ENCODE data around the gene HUWE1. TPM values are rescaled to one million over a fixed set of nuclear protein-coding genes. Genes with fewer than 3 reads are reported as not detected.

HUWE1 gene
- total and polyA plus RNA-seq, 2 donors from 2014 or later = 34.2 to 203 TPM

- Histone ChIP-seq H3K36me3 (ENCODE audit: control insufficient read depth in 2 of 3, insufficient read depth in 3 of 3, low read length in 3 of 3) (peaks cover 2 to 34% (median 2%) of the 10 kb centered on the region in 3 donors), H3K9ac (ENCODE audit: low read length in 3 of 3) (no peak overlapping the region)
- TF ChIP-seq, protein P1, sequence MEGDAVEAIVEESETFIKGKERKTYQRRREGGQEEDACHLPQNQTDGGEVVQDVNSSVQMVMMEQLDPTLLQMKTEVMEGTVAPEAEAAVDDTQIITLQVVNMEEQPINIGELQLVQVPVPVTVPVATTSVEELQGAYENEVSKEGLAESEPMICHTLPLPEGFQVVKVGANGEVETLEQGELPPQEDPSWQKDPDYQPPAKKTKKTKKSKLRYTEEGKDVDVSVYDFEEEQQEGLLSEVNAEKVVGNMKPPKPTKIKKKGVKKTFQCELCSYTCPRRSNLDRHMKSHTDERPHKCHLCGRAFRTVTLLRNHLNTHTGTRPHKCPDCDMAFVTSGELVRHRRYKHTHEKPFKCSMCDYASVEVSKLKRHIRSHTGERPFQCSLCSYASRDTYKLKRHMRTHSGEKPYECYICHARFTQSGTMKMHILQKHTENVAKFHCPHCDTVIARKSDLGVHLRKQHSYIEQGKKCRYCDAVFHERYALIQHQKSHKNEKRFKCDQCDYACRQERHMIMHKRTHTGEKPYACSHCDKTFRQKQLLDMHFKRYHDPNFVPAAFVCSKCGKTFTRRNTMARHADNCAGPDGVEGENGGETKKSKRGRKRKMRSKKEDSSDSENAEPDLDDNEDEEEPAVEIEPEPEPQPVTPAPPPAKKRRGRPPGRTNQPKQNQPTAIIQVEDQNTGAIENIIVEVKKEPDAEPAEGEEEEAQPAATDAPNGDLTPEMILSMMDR (IDR thresholded peaks at IDR 0.05; ENCODE audit: borderline replicate concordance, extremely low read depth, insufficient read depth) = no peak
Measured at GRCh38 chrX:53622431-53622830, 64.1 kb downstream of the HUWE1 start.

DNA sequence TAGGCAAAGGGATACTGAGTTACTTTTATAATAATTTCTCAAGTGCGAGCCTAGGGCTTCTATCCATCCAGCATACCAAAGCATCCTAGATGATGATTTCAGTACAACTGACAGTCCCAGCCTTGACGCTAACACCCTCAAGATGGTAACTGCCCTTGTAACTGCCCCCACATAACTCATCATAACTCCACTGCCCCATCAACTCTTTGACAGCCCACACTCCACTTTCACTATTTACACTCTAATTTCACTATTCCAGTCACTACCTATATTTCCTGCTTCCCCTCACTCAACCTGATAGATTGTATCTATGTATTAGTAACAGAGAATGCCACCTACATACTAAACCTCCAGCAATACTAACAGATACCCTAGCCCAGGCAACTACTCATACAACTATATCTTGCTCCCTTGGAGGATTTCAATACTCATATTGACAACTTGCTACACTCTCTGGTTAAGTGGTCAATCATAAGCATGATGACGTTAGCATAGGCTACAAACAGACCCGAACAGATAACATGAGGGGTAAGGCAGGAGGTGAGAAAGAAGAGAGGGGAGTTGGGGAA, 65.0 kb downstream of the HUWE1 start:
- no peak overlapping the region for H3K4me3 ChIP-seq (ENCODE audit: low read length in 3 of 3)
- FAIRE-seq (no peak), DNase-seq (no peak)
- intact Hi-C loops (cut with DNase I) = no loop called here
- no peak overlapping the region for H3K27ac ChIP-seq (ENCODE audit: low read depth in 2 of 2, low read length in 2 of 2)
- H3K4me1 ChIP-seq (ENCODE audit: control insufficient read depth in 2 of 3, insufficient read depth in 2 of 3, low read depth in 1 of 3, low read length in 3 of 3) = no peaks in the 10 kb centered on the region
- H3K27me3 ChIP-seq (ENCODE audit: control insufficient read depth, insufficient read depth, low read length) = peaks cover 2% of the 10 kb centered on the region
- no peaks in the 10 kb centered on the region for H3K9me3 ChIP-seq (ENCODE audit: control insufficient read depth in 2 of 3, insufficient read depth in 1 of 3, low read length in 3 of 3)
- H3K9ac ChIP-seq (ENCODE audit: low read length in 3 of 3) = no peak overlapping the region
- H3K36me3 ChIP-seq (ENCODE audit: control insufficient read depth in 2 of 3, insufficient read depth in 3 of 3, low read length in 3 of 3) = peaks cover 2 to 36% (median 4%) of the 10 kb centered on the region in 3 donors
- TF ChIP-seq, protein P1 (IDR thresholded peaks at IDR 0.05; ENCODE audit: borderline replicate concordance, extremely low read depth, insufficient read depth) = no peak

More at GRCh38 chrX:53622431-53622830, 64.1 kb downstream of the HUWE1 start:
- H3K4me1 ChIP-seq (ENCODE audit: control insufficient read depth in 2 of 3, insufficient read depth in 2 of 3, low read depth in 1 of 3, low read length in 3 of 3) = no peaks in the 10 kb centered on the region
- DNase-seq (no peak), FAIRE-seq (no peak)
- no peak overlapping the region for H3K27ac ChIP-seq (ENCODE audit: low read depth in 2 of 2, low read length in 2 of 2)
- no peaks in the 10 kb centered on the region for H3K9me3 ChIP-seq (ENCODE audit: control insufficient read depth in 2 of 3, insufficient read depth in 1 of 3, low read length in 3 of 3)
- intact Hi-C loops (cut with DNase I) = no loop called here
- H3K4me3 ChIP-seq (ENCODE audit: low read length in 3 of 3) = no peak overlapping the region
- peaks cover 2% of the 10 kb centered on the region for H3K27me3 ChIP-seq (ENCODE audit: control insufficient read depth, insufficient read depth, low read length)

DNA sequence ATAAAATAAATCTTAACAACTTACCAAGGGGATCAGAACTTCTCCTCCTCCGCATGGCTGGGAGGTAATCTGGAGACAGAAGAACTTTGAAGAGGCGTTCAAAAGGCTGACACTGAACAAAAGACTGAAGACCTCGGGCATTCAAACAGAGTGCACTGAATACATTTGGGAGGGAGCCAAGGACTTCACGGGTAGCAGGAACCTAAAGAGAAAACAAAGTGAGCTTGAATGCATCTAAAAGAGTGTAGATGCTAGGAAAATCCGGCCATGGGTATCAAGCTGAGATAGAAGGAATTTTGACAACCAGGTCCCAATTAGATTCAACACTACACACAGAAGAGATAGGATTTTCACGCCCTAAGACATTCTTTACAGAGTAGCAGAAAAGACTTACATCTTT, 69.6 kb downstream of the HUWE1 start:
- Histone ChIP-seq H3K4me3 (ENCODE audit: low read length in 3 of 3) (no peak overlapping the region), H3K9ac (ENCODE audit: low read length in 3 of 3) (no peak overlapping the region), H3K4me1 (ENCODE audit: control insufficient read depth in 2 of 3, insufficient read depth in 2 of 3, low read depth in 1 of 3, low read length in 3 of 3) (no peaks in the 10 kb centered on the region), H3K36me3 (ENCODE audit: control insufficient read depth in 2 of 3, insufficient read depth in 3 of 3, low read length in 3 of 3) (peaks cover 7 to 45% (median 16%) of the 10 kb centered on the region in 3 donors), H3K27ac (ENCODE audit: low read depth in 2 of 2, low read length in 2 of 2) (no peak overlapping the region), H3K27me3 (ENCODE audit: control insufficient read depth, insufficient read depth, low read length) (peaks cover 2% of the 10 kb centered on the region), H3K9me3 (ENCODE audit: control insufficient read depth in 2 of 3, insufficient read depth in 1 of 3, low read length in 3 of 3) (no peaks in the 10 kb centered on the region)
- intact Hi-C loops (cut with DNase I) = no loop called here
- no peak for FAIRE-seq
- TF ChIP-seq, protein P1 (IDR thresholded peaks at IDR 0.05; ENCODE audit: borderline replicate concordance, extremely low read depth, insufficient read depth) = no peak
- no peak for DNase-seq

GRCh38 chrX:53606456-53606855, 80.1 kb downstream of the HUWE1 start:
- TF ChIP-seq, protein P1 (IDR thresholded peaks at IDR 0.05; ENCODE audit: borderline replicate concordance, extremely low read depth, insufficient read depth) = no peak
- peaks cover 4% of the 10 kb centered on the region for H3K27me3 ChIP-seq (ENCODE audit: control insufficient read depth, insufficient read depth, low read length)
- intact Hi-C loops (cut with DNase I) = no loop called here
- H3K9me3 ChIP-seq (ENCODE audit: control insufficient read depth in 2 of 3, insufficient read depth in 1 of 3, low read length in 3 of 3) = no peaks in the 10 kb centered on the region
- no peak overlapping the region for H3K9ac ChIP-seq (ENCODE audit: low read length in 3 of 3)
- peaks cover 9 to 59% (median 12%) of the 10 kb centered on the region in 3 donors for H3K36me3 ChIP-seq (ENCODE audit: control insufficient read depth in 2 of 3, insufficient read depth in 3 of 3, low read length in 3 of 3)
- H3K27ac ChIP-seq (ENCODE audit: low read depth in 2 of 2, low read length in 2 of 2) = no peak overlapping the region
- DNase-seq (no peak), FAIRE-seq (no peak)
- H3K4me3 ChIP-seq (ENCODE audit: low read length in 3 of 3) = no peak overlapping the region
- H3K4me1 ChIP-seq (ENCODE audit: control insufficient read depth in 2 of 3, insufficient read depth in 2 of 3, low read depth in 1 of 3, low read length in 3 of 3) = no peaks in the 10 kb centered on the region
